Activated B cell treated with CpG ODN at 0.5 μM for 24 hours (primary cell): ENCODE data around the gene TLCD3B. TPM values are rescaled to one million over a fixed set of nuclear protein-coding genes. Genes with fewer than 3 reads are reported as not detected.

Experiments used
- ATAC-seq: fragments of 200-7000 bp; cut with Tn5 transposase; one replicate; pipeline ENCODE4 v1.10.0; 2021; ENCODE audit warnings: low read depth, mild to moderate bottlenecking, moderate library complexity
- CTCF ChIA-PET: fragments of 350-600 bp; sonication (Branson Sonifier 250); formaldehyde crosslinking; loops from one replicate; lab custom pipeline; 2021; ENCODE audit warnings: antibody characterized with exemption; lab: Charles Lee
- POLR2A ChIA-PET: fragments of 350-600 bp; sonication (Branson Sonifier 250); formaldehyde crosslinking; loops from one replicate; lab custom pipeline; 2021; ENCODE audit warnings: antibody characterized with exemption; lab: Charles Lee
- DNase-seq: peaks from one replicate; pipeline ENCODE4 v3.0.0; 2022
- H3K27ac Mint-ChIP-seq: one replicate; pipeline ENCODE4 v1.8.0; 2020; ENCODE audit warnings: mixed read lengths
- H3K27me3 Mint-ChIP-seq: one replicate; pipeline ENCODE4 v1.8.0; 2021; ENCODE audit warnings: mixed read lengths
- H3K36me3 Mint-ChIP-seq: one replicate; pipeline ENCODE4 v1.8.0; 2021; ENCODE audit warnings: low read depth, mixed read lengths
- H3K4me1 Mint-ChIP-seq: one replicate; pipeline ENCODE4 v1.8.0; 2021; ENCODE audit warnings: mixed read lengths
- H3K4me3 Mint-ChIP-seq: one replicate; pipeline ENCODE4 v1.8.0; 2020; ENCODE audit warnings: mild to moderate bottlenecking, mixed read lengths
- H3K9me3 Mint-ChIP-seq: one replicate; pipeline ENCODE4 v1.8.0; 2020; ENCODE audit warnings: mixed read lengths
- intact Hi-C: fragments of 100-400 bp; cut with micrococcal nuclease; formaldehyde crosslinking; loops from one replicate; pipeline ENCODE4 v1.15.1; 2024
- total RNA-seq: library from RNA; stranded (reverse); gene quantifications from 2 replicates; pipeline ENCODE4 v1.2.3, GENCODE V29; 2022
- TF ChIP-seq, protein P1 (sequence below): fragments of 200-600 bp; IDR thresholded peaks from one replicate; pipeline ENCODE4 v1.8.0; 2022; ENCODE audit warnings: antibody characterized with exemption, mild to moderate bottlenecking

TLCD3B gene
- total RNA-seq, 1 donor from 2014 or later, result not detected

DNA sequence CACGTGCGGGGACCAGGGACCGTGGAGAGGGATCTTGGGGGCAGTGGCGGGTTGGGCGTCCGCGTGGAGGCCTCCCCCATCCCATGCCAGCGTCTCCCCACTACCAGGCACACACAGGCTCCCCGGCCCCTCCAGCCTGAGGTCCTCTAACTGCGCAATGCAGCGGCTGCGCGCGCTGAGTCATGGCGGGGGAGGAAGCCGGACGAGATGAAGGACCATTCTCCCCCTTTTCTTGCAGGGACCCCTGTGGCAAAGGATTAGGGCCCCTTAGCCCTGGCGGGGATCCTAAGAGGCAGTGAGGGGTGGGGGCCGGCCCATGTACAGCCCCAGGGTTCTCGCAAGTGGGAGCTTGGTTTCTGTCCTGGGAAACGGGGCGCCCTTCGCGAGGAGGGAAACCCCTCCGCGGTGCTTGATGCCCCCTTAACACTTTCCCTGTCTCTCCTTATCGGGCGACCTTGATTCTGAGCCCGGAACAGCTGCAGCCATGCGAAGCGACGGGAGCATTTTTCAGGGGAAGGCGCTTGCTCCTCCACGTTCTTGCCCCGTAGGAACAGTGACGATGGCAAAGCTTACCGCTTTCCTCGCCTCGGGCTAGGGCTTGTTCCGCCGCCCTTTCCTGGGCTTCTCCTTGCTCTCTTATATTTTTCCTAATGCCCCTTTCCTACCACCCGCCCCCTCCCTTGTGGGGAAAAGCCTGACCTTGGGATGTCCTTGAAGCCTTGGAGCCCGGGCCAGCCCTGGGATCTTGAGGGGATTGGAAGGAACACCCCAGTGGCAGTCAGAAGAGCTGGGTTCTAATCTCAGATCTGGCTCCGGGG is 35.1 kb upstream of the TLCD3B start:
- no peak for ATAC-seq
- ChIA-PET POLR2A (interaction anchor here (0.6 to 4.8 kb wide), 36 partner anchors 9 to 1243 kb away, joined by 3 to 116 read pairs (median 6); partner anchors contain the start of genes ATXN2L, CORO1A, FBRS and HIRIP3), CTCF (interaction anchor here (2.2 to 2.9 kb wide), 2 partner anchors 26 to 35 kb away, joined by 8 to 24 read pairs; partner anchors contain the start of genes TBX6 and TLCD3B)
- peaks cover 35% of the 10 kb centered on the region for H3K4me1 Mint-ChIP-seq
- TF ChIP-seq, protein P1, sequence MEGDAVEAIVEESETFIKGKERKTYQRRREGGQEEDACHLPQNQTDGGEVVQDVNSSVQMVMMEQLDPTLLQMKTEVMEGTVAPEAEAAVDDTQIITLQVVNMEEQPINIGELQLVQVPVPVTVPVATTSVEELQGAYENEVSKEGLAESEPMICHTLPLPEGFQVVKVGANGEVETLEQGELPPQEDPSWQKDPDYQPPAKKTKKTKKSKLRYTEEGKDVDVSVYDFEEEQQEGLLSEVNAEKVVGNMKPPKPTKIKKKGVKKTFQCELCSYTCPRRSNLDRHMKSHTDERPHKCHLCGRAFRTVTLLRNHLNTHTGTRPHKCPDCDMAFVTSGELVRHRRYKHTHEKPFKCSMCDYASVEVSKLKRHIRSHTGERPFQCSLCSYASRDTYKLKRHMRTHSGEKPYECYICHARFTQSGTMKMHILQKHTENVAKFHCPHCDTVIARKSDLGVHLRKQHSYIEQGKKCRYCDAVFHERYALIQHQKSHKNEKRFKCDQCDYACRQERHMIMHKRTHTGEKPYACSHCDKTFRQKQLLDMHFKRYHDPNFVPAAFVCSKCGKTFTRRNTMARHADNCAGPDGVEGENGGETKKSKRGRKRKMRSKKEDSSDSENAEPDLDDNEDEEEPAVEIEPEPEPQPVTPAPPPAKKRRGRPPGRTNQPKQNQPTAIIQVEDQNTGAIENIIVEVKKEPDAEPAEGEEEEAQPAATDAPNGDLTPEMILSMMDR, result no peak
- H3K4me3 Mint-ChIP-seq, result peak overlapping the region; percentile 99
- H3K9me3 Mint-ChIP-seq, result no peaks in the 10 kb centered on the region
- no peak for DNase-seq
- H3K36me3 Mint-ChIP-seq, result peaks cover 46% of the 10 kb centered on the region
- intact Hi-C loops, result loop anchor here (1.0 to 10.0 kb wide), 8 partner anchors 9 to 589 kb away; partner anchors contain the start of genes FBRS, INO80E, MAPK3 and PPP4C
- H3K27ac Mint-ChIP-seq, result peak overlapping the region; percentile 99
- no peaks in the 10 kb centered on the region for H3K27me3 Mint-ChIP-seq

DNA sequence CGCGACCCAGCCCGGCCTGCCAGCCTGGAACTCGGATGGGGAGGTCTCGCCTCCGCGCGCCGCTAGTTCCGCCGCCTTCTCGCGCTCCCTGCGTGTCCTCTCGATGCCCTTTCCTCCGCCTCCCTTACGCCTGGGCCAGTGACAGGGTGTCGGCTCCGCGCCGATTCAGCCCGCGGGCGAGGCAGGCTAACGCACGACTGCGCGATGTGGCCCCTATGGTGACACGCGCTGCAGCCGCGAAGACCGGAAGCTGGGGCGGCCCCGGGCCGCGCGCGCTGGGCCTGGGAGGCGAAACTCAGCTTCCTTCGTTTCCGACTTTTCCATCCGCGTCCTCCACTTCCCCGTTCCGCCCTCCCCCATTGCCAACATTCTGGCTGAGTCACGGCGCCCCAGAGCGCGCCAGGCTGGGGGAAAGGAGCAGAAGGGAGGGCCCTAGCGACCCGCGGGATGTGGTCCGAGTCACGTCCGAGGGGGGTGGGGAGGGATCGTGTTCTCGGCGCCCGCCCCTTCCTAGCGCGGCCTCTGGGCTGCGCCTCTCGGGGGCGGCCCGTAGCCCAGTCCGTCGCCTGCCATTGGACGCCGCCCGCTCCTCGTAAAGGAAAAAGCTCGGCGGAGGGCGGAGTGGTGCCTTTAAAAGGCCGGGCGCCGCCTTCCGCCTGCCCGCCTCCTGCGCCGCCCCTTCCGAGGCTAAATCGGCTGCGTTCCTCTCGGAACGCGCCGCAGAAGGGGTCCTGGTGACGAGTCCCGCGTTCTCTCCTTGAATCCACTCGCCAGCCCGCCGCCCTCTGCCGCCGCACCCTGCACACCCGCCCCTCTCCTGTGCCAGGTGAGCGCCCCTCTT is 34.3 kb upstream of the TLCD3B start, which contains the start of gene ALDOA:
Gene ALDOA (plus strand): TSS at position 659 of the 841 bp plus-strand sequence. CDS start 1,138 bp downstream, outside the sequence.
- POLR2A ChIA-PET, result interaction anchor here (0.6 to 4.8 kb wide), 37 partner anchors 10 to 1081 kb away, joined by 3 to 116 read pairs (median 6); partner anchors contain the start of genes CORO1A, DCTPP1, FBRS and HIRIP3
- H3K4me1 Mint-ChIP-seq, result peaks cover 35% of the 10 kb centered on the region
- peaks cover 39% of the 10 kb centered on the region for H3K36me3 Mint-ChIP-seq

DNA sequence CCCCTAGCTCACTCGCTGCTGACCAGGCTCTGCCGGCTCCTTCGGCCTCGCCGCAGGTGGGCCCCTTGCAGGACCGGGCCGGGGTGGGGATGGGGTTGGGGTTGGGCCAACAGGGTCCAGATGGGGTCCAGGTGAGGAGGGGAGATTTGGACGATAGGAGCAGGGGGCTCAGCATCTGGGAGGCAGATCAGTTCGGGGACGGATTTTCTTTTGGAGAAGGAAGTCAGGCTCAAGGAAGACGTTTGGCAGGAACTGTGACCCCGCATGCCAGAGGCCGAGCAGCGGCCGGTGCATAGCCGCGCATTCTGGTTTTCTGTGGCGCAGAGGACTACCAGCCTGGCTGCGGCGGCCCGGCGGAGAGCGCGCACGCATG is 33.6 kb upstream of the TLCD3B start:
- Mint-ChIP-seq H3K9me3 (no peaks in the 10 kb centered on the region), H3K4me3 (peak overlapping the region; percentile 99), H3K27ac (peak overlapping the region; percentile 99), H3K4me1 (peaks cover 35% of the 10 kb centered on the region), H3K36me3 (peaks cover 33% of the 10 kb centered on the region), H3K27me3 (no peaks in the 10 kb centered on the region)
- DNase-seq (no peak), ATAC-seq (no peak)
- ChIA-PET CTCF (interaction anchor here (2.2 to 2.9 kb wide), 2 partner anchors 28 to 33 kb away, joined by 8 to 24 read pairs; partner anchors contain the start of genes TBX6 and TLCD3B), POLR2A (interaction anchor here (0.6 to 4.8 kb wide), 26 partner anchors 10 to 810 kb away, joined by 4 to 116 read pairs (median 7); partner anchors contain the start of genes CORO1A, DCTPP1, FBRS and HIRIP3)
- TF ChIP-seq, protein P1, result no peak
- intact Hi-C loops, result loop anchor here (1.0 to 10.0 kb wide), 8 partner anchors 11 to 590 kb away; partner anchors contain the start of genes FBRS, INO80E, MAPK3 and PPP4C

More for the DNA sequence above, 34.3 kb upstream of the TLCD3B start, which contains the start of gene ALDOA:
- peak within 1 kb of the TSS; percentile 99 for H3K4me3 Mint-ChIP-seq
- H3K27me3 Mint-ChIP-seq, result no peaks in the 10 kb centered on the region
- DNase-seq, result peak; percentile 91
- peak; percentile 86 for ATAC-seq
- CTCF ChIA-PET, result interaction anchor here (0.5 to 2.9 kb wide), 4 partner anchors 10 to 333 kb away, joined by 3 to 24 read pairs (median 6); partner anchors contain the start of genes TBX6 and TLCD3B
- TF ChIP-seq, protein P1, result no peak
- no peaks in the 10 kb centered on the region for H3K9me3 Mint-ChIP-seq
- peak within 1 kb of the TSS; percentile 99 for H3K27ac Mint-ChIP-seq
- intact Hi-C loops, result loop anchor here (1.0 to 10.0 kb wide), 8 partner anchors 10 to 589 kb away; partner anchors contain the start of genes FBRS, INO80E, MAPK3 and PPP4C

DNA sequence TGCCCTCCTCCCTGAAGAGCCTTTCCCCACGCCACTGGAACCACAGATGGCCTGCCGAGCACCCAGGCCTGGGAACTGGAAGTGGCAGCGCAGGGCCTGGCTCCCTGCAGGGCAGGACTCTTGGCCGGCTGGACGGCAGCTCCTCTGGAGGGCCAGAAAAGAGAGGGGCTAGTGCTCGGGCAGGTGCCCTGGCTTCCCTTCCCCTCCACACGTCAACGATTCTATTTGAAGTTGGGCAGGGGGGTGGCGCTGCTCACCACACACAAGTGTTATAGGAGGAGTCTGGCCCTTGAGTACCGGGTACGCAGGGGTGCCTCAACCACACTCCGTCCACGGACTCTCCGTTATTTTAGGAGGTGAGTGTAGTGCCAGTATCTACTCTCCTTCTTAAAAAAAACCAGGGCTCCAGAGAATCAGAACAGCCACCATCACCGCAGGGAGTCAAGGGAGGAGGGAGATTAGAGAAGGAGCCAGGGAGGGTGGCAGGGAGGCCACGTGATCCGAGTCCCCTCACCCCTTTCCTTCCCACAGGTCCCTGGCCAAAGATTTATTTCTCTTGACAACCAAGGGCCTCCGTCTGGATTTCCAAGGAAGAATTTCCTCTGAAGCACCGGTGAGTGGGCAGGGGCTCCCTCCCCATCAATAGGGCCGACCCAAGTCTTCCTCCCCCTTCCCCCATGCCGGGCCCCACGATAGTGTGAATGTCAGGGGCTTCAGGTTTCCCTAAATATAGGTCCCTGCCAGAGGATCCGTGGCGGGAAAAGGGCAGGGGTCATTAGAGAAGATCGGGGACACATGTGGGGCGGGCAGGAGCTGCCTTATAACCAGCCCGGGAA is 33.0 kb upstream of the TLCD3B start:
- ATAC-seq, result peak; percentile 35
- DNase-seq, result peak; percentile 56
- intact Hi-C loops, result loop anchor here (10.0 kb wide), 2 partner anchors 341 to 591 kb away; partner anchors contain the start of genes FBRS, PRR14 and ZNF771
- ChIA-PET POLR2A (interaction anchor here (0.6 to 4.8 kb wide), 16 partner anchors 9 to 893 kb away, joined by 3 to 116 read pairs (median 8); partner anchors contain the start of genes CORO1A, DCTPP1, PAGR1 and PPP4C), CTCF (interaction anchor here (0.9 to 2.9 kb wide), 5 partner anchors 11 to 33 kb away, joined by 3 to 24 read pairs (median 6); partner anchors contain the start of genes TBX6 and TLCD3B)
- Mint-ChIP-seq H3K27me3 (no peaks in the 10 kb centered on the region), H3K27ac (peak overlapping the region; percentile 99), H3K9me3 (no peaks in the 10 kb centered on the region), H3K36me3 (peaks cover 27% of the 10 kb centered on the region), H3K4me1 (peaks cover 32% of the 10 kb centered on the region), H3K4me3 (peak overlapping the region; percentile 99)
- TF ChIP-seq, protein P1, result no peak
